ENCODE measurements around the gene CACNA2D4. TPM values are rescaled to one million over a fixed set of nuclear protein-coding genes. Genes with fewer than 3 reads are reported as not detected.

Gene CACNA2D4
- total RNA-seq, 4 donors from 2014 or later: 0.25 to 3.1 (median 0.68) TPM

GRCh38 chr12:1913377-1914113 lies 4.9 kb downstream of the CACNA2D4 start:
- no peak overlapping the region for H3K4me3 ChIP-seq
- DNase-seq (no peak), ATAC-seq (no peak)
- no peak overlapping the region for H3K27ac ChIP-seq
- H3K9me3 ChIP-seq: no peaks in the 10 kb centered on the region
- peaks cover 14 to 22% of the 10 kb centered on the region in 2 donors for H3K4me1 ChIP-seq
- TF ChIP-seq, protein P1, sequence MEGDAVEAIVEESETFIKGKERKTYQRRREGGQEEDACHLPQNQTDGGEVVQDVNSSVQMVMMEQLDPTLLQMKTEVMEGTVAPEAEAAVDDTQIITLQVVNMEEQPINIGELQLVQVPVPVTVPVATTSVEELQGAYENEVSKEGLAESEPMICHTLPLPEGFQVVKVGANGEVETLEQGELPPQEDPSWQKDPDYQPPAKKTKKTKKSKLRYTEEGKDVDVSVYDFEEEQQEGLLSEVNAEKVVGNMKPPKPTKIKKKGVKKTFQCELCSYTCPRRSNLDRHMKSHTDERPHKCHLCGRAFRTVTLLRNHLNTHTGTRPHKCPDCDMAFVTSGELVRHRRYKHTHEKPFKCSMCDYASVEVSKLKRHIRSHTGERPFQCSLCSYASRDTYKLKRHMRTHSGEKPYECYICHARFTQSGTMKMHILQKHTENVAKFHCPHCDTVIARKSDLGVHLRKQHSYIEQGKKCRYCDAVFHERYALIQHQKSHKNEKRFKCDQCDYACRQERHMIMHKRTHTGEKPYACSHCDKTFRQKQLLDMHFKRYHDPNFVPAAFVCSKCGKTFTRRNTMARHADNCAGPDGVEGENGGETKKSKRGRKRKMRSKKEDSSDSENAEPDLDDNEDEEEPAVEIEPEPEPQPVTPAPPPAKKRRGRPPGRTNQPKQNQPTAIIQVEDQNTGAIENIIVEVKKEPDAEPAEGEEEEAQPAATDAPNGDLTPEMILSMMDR (IDR thresholded peaks at IDR 0.05 in 4 of 5, conservative IDR thresholded peaks at IDR 0.05 in 1 of 5): no peak
- no peak for TF ChIP-seq POLR2A (IDR thresholded peaks at IDR 0.05)
- intact Hi-C loops (cut with DNase I; ENCODE audit: low total_unique reads) (no loop called here), in situ Hi-C loops (cut with MboI; ENCODE audit: low sequenced_read_pairs in 4 of 4) (no loop called here)
- H3K36me3 ChIP-seq: no peaks in the 10 kb centered on the region
- no peaks in the 10 kb centered on the region for H3K27me3 ChIP-seq

DNA sequence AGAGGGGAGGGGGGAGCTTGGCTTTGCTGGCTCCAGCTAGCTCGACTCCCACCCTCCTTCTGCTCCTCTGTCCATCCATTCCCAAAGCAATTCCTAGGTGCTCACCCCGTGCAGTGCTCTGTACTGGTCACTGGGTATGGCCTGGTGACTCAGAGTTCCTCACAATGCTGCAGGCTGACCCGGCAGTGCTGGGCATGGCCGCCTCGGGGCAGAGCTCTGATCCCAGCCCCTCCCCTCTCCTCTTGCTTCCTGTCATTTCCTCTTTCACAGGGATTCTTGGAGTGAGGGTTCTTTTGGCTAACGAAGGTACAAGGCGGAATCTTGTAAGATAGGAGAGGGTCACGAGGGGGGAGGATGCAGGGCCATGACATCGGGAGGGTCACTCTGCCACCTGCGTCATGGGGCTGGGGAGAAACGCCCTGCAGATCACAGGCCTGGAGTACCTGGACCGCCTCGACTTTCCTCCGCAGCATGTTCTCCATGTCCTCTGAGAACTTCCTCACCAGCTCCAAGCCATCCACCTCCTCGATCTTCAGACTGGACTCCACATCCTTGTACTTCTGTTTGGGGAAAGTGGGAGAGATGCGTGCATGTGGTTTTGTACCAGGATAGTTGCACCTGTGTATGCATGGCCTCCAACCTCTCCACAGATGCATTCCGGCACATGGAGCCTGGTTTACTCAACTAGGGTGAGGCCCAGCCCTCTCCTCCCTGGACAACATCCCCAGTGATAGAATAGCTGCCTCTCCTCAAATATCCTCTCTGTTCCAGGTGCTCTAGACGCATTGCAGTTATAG lies 5.7 kb downstream of the CACNA2D4 start:
- Histone ChIP-seq H3K4me3 (no peak overlapping the region), H3K9me3 (no peaks in the 10 kb centered on the region), H3K4me1 (peaks cover 14 to 16% of the 10 kb centered on the region in 2 donors), H3K27me3 (no peaks in the 10 kb centered on the region), H3K36me3 (no peaks in the 10 kb centered on the region), H3K27ac (peak overlapping the region in 1 of 4 donors; percentile 85)
- TF ChIP-seq POLR2A (IDR thresholded peaks at IDR 0.05): no peak
- TF ChIP-seq, protein P1 (IDR thresholded peaks at IDR 0.05 in 4 of 5, conservative IDR thresholded peaks at IDR 0.05 in 1 of 5): no peak
- DNase-seq: no peak
- ATAC-seq: no peak
- in situ Hi-C loops (cut with MboI; ENCODE audit: low sequenced_read_pairs in 4 of 4) (no loop called here), intact Hi-C loops (cut with DNase I; ENCODE audit: low total_unique reads) (no loop called here)

DNA sequence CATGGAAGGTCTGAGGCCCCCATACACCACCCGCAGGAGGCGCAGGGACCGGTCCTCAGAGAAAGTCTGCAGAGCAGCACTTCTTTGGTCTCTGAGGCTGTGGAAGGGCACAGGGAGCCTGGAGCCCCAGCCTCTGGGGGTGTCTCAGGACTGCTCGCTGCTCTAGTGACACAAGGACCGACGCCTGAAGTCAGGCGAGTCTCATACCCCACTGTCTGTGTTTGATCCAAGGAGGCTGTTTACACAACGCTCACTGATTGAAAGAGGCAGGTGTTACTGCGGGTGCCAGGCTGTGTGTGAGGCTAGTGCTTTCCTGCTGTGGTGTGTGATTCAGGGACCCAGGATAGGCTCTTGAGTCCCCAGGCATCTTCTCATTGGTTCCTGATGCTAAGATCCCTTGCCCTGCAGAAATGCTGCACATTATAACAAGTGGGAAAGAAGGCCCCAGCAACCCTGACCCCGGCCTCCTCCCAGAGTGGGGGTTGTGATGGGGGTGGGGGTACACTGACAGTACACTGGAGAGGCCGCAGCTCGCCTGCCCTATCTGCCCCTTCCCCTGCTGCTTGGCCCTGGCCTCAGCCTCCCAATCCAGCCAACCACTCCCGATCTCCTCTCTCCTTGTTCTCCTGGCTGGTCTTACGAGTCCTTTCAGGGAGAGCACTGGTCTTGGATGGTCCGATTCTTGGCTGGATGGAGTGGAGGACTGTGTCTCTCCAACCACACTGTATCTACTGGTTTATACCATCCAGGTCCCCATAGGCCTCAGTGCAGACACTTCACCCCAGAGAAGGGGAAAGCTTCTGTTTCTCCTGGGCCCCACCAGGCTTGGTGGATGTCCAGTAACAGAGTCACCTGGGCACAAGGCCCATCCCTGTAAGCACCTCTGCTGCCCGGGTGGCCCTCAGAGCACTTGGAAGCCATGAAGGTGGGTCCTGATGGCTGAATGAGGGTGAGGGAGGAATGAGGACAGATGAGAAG lies 6.6 kb downstream of the CACNA2D4 start:
- DNase-seq: peak; percentile 74 to 85
- H3K36me3 ChIP-seq: no peaks in the 10 kb centered on the region
- no peaks in the 10 kb centered on the region for H3K27me3 ChIP-seq
- H3K4me3 ChIP-seq: no peak overlapping the region
- no peaks in the 10 kb centered on the region for H3K9me3 ChIP-seq
- TF ChIP-seq, protein P1 (IDR thresholded peaks at IDR 0.05 in 4 of 5, conservative IDR thresholded peaks at IDR 0.05 in 1 of 5): no peak
- TF ChIP-seq POLR2A (IDR thresholded peaks at IDR 0.05): no peak
- peak; percentile 97 to 99 for ATAC-seq
- H3K27ac ChIP-seq: peak overlapping the region; percentile 64 to 85 (median 76)
- in situ Hi-C loops (cut with MboI; ENCODE audit: low sequenced_read_pairs in 4 of 4) (no loop called here), intact Hi-C loops (cut with DNase I; ENCODE audit: low total_unique reads) (no loop called here)
- peaks cover 16 to 19% of the 10 kb centered on the region in 2 donors for H3K4me1 ChIP-seq

- intact Hi-C loops (cut with DNase I; ENCODE audit: low total_unique reads) (no loop called here), in situ Hi-C loops (cut with MboI; ENCODE audit: low sequenced_read_pairs in 4 of 4) (no loop called here)
- H3K4me1 ChIP-seq: peaks cover 16 to 26% of the 10 kb centered on the region in 2 donors
- no peaks in the 10 kb centered on the region for H3K27me3 ChIP-seq
- H3K9me3 ChIP-seq: no peaks in the 10 kb centered on the region
- H3K27ac ChIP-seq: no peak overlapping the region
- ATAC-seq (no peak), DNase-seq (no peak)
- TF ChIP-seq, protein P1 (IDR thresholded peaks at IDR 0.05 in 4 of 5, conservative IDR thresholded peaks at IDR 0.05 in 1 of 5): no peak
- TF ChIP-seq POLR2A (IDR thresholded peaks at IDR 0.05): no peak
- H3K4me3 ChIP-seq: no peak overlapping the region
- H3K36me3 ChIP-seq: no peaks in the 10 kb centered on the region
Measured at GRCh38 chr12:1910468-1910867, 8.0 kb downstream of the CACNA2D4 start.
